Adipose tissue (tissue), 3 donors: ENCODE results near the gene JMJD8. TPM values are rescaled to one million over a fixed set of nuclear protein-coding genes. Genes with fewer than 3 reads are reported as not detected.

ENCODE experiments used
- H3K27ac ChIP-seq: one replicate; pipeline ENCODE4 v1.5.1; 2013; ENCODE audit warnings: low read depth, low read length
- WGBS, 3 donors: extraction: QIAGEN DNeasy Blood & Tissue Kit; methylation state at CpG; one replicate each; pipeline ENCODE4 v1.1.7; 2013; 5-methylcytosine and 5-hydroxymethylcytosine counted together
- polyA plus RNA-seq, 3 donors: library from polyadenylated mRNA; stranded (reverse); fragments of 200-250 nt; gene quantifications; one replicate each; pipeline ENCODE4 v1.2.3, GENCODE V29; 2013
- donor health status: healthy with polysubstance abuse.
- donor health status: Bipolar disorder and iron deficiency.
- donor health status: healthy.

The JMJD8 gene
- polyA plus RNA-seq, 3 donors: 36.8 to 77.7 (median 44.9) TPM

DNA sequence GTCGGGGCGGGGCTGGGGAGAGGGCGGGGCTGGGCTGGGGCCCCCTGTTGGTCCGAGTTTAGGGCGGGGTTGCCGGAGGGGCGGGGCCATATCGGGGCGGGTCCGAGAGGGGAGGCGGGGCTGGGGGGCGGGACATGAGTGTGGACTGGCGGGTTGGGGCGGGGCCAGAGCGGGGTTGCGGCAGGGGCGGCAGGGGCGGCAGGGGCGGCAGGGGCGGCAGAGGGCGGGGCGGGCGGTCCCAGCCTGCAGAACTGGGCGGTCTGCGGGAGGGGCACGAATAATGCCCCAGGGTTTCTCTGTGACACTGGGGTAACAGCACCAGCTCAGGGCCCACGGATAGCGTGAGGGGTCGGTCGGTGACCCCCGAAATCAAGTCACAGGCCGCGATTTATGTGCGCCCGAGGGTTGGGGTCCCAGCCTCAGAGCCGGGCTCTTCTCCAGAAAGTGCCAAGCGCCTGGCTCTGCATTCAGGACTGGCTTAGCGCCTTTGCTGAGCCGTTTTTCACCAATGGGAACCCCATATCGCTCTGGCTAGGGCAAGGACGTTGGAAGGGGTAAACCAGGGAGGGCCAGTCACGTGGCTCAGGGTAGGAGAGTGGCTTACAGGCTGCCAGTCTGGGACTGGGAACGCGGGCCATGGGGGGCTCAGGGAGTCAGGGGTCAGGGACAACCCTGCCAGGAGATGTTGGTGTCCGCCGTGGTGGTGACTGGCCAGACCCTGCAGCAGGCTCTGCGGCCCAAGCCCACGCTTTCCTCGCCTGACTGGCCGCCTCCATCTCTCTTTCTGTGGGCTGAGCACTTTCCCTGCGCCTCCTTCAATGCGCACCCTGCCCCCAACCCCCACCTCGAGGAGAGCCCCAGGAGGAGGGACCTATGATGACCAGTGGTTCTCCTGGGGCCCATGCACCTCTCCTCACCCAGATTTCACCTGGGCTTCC, 46.8 kb downstream of the JMJD8 start:
- H3K27ac ChIP-seq: no peak overlapping the region
- 19 to 20% (median 19%) methylated on average over 42 to 52 of the region's 53 CpGs for WGBS, 3 donors

DNA sequence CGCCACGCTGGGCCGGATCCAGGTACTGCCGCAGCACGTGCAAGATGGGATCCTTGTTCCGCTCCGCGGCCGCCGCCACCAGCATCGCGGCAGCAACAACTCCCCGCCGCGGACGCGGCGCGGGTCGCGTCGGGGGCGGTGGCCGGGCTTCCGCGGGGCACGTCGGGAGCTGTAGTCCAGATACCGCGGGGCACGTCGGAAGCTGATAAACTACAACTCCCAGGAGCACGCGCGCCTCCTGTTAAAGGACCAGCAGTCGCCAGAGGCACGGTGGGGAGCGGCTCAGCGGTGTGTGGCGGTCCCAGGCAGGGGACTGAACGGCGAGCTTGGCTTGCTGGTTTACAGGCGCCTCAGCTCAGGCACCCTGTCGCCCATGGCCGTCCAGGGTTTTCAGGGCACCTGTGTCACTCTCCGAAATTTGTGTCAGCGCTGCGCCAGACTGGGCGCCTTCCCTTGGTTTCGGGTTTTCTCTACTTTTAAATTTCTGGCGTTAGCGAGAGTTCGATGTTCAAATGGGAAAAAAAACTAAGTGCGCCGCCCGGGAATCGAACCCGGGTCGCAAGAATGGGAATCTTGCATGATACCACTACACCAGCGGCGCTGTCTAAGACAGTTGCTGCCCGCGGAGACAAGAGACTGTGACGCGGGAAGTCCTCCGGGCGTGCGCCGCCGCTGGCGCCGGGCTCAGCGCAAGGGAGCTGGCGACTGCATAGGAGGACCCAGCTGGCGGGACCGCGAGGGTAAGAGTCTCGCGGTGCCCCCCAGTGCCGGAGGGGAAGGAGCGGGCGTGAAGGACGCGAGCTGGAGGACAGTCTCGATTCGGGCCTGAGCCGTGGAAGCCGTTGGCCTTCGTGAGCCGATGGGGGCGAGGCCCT, 47.7 kb downstream of the JMJD8 start, which contains the start of gene METTL26:
Gene METTL26, minus strand, starts transcription at position 100 of the 875 bp plus-strand sequence. Its CDS starts 15 bp downstream, at position 85.
- peak within 1 kb of the TSS; percentile 90 for H3K27ac ChIP-seq
- WGBS, 3 donors: 0% methylated on average over 85 to 91 of the region's 91 CpGs

DNA sequence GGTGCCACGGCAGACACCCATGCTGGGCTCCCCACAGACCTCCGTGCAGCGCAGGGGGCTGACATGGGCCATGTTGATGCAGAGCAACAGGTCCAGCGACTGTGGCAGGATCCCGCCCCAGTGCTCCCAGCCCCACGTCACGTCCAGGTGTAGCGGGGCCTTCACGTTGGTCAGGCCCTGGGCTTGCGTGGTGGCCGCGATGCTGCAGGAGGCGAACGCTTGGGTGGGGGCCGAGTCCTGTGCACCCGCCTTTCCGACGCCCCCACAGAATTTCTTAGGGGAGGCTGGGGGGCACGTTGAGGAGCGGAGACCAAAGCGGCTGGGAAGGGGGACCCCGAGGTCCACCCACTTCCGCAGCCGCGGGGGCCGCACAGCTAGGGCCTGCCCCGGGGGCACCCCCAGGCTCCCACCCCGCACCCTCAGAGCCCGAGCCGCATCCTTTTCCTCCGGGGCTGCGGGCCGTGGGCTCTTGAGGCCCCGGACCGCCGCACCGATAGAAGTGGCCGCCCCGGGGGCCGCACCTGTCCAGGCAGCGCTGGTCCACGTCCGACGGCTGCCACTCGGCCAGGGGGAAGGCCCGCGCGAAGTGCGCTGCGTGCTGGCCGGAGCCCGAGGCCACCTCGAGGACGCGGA, 48.4 kb downstream of the JMJD8 start:
- 3 to 4% (median 4%) methylated on average over 49 to 55 of the region's 55 CpGs for WGBS, 3 donors
- no peak overlapping the region for H3K27ac ChIP-seq

DNA sequence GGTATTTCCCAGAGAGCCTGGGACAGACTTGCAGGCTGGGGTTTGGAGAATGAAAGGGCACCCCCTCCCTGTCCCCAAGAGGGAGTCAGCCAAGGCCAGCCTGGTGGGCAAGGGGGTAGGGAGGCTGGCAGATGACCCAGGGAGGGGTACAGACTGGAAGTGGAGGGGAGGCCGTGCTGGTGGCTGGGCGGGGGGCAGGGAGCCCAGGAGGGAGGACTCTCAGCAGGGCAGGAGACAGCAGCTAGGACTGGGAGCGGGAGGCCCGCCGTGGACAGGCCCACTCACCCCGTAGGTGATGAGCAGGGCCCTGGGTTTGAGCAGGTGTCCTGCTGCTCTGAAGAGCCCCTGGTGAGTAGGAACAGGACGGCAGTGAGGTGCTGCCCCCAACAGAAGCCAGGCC, 49.1 kb downstream of the JMJD8 start:
- H3K27ac ChIP-seq: no peak overlapping the region
- WGBS, 3 donors: 78 to 84% (median 84%) methylated on average over 7 of the region's 7 CpGs

DNA sequence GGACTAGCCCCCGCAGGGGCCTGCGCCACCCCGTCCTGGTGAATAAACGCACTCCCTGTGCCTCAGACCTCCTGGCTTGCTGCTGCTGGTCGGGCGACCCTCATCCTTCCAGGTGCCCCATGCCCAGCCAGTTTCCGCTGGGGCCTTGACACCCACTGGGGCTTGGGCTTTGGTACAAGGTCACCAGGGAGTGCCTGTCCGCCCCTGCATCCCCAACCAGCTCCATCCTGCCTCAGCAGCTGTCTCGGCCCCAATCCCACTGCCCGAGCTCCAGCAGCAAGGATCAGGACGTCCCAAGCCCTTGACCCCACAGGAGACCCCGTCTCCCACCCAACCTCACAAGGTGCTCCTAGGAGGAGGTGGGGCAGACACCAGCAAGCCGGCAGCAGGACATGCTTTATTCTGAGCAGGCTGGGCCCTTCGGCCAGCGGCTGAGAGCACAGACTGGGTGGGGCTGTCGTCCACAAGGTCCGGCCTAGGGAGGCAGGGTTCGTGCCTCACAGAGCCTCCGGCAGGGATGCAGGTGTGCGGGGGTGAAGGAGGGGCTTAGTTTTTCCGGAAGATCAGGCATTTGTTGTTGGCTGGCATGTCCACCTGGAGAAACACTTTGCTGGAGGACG, 50.0 kb downstream of the JMJD8 start:
- 88 to 92% (median 89%) methylated on average over 22 of the region's 22 CpGs for WGBS, 3 donors
- no peak overlapping the region for H3K27ac ChIP-seq

DNA sequence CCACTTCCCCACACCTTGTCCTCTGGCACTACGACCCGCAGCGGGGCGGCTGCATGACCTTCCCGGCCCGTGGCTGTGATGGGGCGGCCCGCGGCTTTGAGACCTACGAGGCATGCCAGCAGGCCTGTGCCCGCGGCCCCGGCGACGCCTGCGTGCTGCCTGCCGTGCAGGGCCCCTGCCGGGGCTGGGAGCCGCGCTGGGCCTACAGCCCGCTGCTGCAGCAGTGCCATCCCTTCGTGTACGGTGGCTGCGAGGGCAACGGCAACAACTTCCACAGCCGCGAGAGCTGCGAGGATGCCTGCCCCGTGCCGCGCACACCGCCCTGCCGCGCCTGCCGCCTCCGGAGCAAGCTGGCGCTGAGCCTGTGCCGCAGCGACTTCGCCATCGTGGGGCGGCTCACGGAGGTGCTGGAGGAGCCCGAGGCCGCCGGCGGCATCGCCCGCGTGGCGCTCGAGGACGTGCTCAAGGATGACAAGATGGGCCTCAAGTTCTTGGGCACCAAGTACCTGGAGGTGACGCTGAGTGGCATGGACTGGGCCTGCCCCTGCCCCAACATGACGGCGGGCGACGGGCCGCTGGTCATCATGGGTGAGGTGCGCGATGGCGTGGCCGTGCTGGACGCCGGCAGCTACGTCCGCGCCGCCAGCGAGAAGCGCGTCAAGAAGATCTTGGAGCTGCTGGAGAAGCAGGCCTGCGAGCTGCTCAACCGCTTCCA, 50.6 kb downstream of the JMJD8 start:
- WGBS, 3 donors: 96 to 97% (median 96%) methylated on average over 62 to 74 of the region's 74 CpGs
- H3K27ac ChIP-seq: no peak overlapping the region

DNA sequence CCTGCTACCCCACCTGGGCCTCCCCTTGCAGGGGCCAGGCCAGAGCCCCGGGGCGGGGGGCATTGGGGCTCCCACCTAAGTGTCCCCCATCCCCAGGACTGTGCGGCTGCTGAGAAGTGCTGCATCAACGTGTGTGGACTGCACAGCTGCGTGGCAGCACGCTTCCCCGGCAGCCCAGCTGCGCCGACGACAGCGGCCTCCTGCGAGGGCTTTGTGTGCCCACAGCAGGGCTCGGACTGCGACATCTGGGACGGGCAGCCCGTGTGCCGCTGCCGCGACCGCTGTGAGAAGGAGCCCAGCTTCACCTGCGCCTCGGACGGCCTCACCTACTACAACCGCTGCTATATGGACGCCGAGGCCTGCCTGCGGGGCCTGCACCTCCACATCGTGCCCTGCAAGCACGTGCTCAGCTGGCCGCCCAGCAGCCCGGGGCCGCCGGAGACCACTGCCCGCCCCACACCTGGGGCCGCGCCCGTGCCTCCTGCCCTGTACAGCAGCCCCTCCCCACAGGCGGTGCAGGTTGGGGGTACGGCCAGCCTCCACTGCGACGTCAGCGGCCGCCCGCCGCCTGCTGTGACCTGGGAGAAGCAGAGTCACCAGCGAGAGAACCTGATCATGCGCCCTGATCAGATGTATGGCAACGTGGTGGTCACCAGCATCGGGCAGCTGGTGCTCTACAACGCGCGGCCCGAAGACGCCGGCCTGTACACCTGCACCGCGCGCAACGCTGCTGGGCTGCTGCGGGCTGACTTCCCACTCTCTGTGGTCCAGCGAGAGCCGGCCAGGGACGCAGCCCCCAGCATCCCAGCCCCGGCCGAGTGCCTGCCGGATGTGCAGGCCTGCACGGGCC, 51.4 kb downstream of the JMJD8 start:
- no peak overlapping the region for H3K27ac ChIP-seq
- WGBS, 3 donors: 93 to 95% (median 93%) methylated on average over 63 to 67 of the region's 67 CpGs

DNA sequence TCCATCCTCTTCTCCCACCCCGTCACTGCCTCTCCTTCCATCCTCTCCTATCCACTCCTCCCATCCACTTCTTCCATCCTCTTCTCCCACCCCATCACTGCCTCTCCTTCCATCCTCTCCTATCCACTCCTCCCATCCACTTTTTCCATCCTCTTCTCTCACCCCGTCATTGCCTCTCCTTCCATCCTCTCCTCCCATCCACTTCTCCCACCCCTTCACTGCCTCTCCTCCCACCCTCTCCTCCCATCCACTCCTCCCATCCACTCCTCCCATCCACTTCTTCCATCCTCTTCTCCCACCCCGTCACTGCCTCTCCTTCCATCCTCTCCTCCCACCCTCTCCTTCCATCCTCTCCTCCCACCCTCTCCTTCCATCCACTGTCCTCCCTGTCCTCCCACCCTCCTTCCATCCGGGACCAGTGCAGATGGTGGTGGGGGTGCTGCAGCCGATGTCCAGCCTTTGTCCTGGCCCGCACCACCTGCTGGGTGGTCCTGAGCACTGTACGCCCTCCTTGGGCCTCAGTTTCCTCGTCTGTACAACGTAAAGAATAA, 52.3 kb downstream of the JMJD8 start:
- no peak overlapping the region for H3K27ac ChIP-seq
- WGBS, 3 donors: 57 to 65% (median 57%) methylated on average over 9 of the region's 9 CpGs

Other genes starting within 250 kb of the JMJD8 start
- gene CAPN15, start 156.6 kb downstream of the JMJD8 start, polyA plus RNA-seq: 10 to 100 TPM; 20.4 to 31.4 (median 30.6) TPM
- gene PRR35, start 123.9 kb downstream of the JMJD8 start, polyA plus RNA-seq: under 1 TPM in 1 of 3 donors, not detected in 2; 0.20 TPM
- gene NHLRC4, start 117.3 kb downstream of the JMJD8 start, polyA plus RNA-seq: 1 to 10 TPM in 1 of 3 donors, under 1 TPM in 2; 0.22 to 1.3 (median 0.61) TPM
- 10 to 100 TPM; 36.6 to 47.7 (median 37.6) TPM for gene PIGQ, start 114.4 kb downstream of the JMJD8 start, polyA plus RNA-seq
- gene RAB40C, start 94.3 kb downstream of the JMJD8 start, polyA plus RNA-seq: 10 to 100 TPM; 16.0 to 42.5 (median 21.2) TPM
- gene WFIKKN1, start 53.3 kb downstream of the JMJD8 start, polyA plus RNA-seq: under 1 TPM; 0.25 to 0.85 (median 0.67) TPM
- 100 to 1,000 TPM in 2 of 3 donors, 10 to 100 TPM in 1; 65.0 to 125 (median 109) TPM for gene METTL26, start 48.0 kb downstream of the JMJD8 start, polyA plus RNA-seq
- gene MCRIP2, start 42.5 kb downstream of the JMJD8 start, polyA plus RNA-seq: 10 to 100 TPM; 23.6 to 57.6 (median 42.6) TPM
- 10 to 100 TPM; 12.1 to 14.8 (median 13.7) TPM for gene WDR90, start 35.0 kb downstream of the JMJD8 start, polyA plus RNA-seq
- gene RHOT2, start 16.2 kb downstream of the JMJD8 start, polyA plus RNA-seq: 100 to 1,000 TPM in 1 of 3 donors, 10 to 100 TPM in 2; 67.7 to 107 (median 85.5) TPM
- gene RHBDL1, start 8.7 kb downstream of the JMJD8 start, polyA plus RNA-seq: under 1 TPM in 2 of 3 donors, not detected in 1; 0.59 to 0.71 TPM
- 100 to 1,000 TPM in 2 of 3 donors, 10 to 100 TPM in 1; 85.4 to 145 (median 139) TPM for gene STUB1, start 3.9 kb downstream of the JMJD8 start, polyA plus RNA-seq
- gene WDR24, start 6.1 kb upstream of the JMJD8 start, polyA plus RNA-seq: 1 to 10 TPM; 3.8 to 7.4 (median 5.1) TPM
- gene FBXL16, start 21.5 kb upstream of the JMJD8 start, polyA plus RNA-seq: 1 to 10 TPM in 1 of 3 donors, under 1 TPM in 2; 0.22 to 2.5 (median 0.37) TPM
- gene METRN, start 30.8 kb upstream of the JMJD8 start, polyA plus RNA-seq: 10 to 100 TPM; 21.3 to 34.1 (median 22.2) TPM
- 10 to 100 TPM; 10.1 to 33.4 (median 26.0) TPM for gene ANTKMT, start 36.8 kb upstream of the JMJD8 start, polyA plus RNA-seq
- gene CCDC78, start 42.1 kb upstream of the JMJD8 start, polyA plus RNA-seq: 1 to 10 TPM in 1 of 3 donors, under 1 TPM in 2; 0.42 to 2.1 (median 0.98) TPM
- 1 to 10 TPM; 2.0 to 2.6 (median 2.5) TPM for gene HAGHL, start 42.8 kb upstream of the JMJD8 start, polyA plus RNA-seq
- gene CIAO3, start 56.7 kb upstream of the JMJD8 start, polyA plus RNA-seq: 10 to 100 TPM; 16.0 to 23.7 (median 19.0) TPM
- gene MSLN, start 76.4 kb upstream of the JMJD8 start, polyA plus RNA-seq: 10 to 100 TPM in 2 of 3 donors, under 1 TPM in 1; 0.49 to 14.2 (median 13.2) TPM
- 10 to 100 TPM; 10.5 to 16.7 (median 10.8) TPM for gene RPUSD1, start 104.0 kb upstream of the JMJD8 start, polyA plus RNA-seq
- gene CHTF18, start 104.3 kb upstream of the JMJD8 start, polyA plus RNA-seq: 10 to 100 TPM in 1 of 3 donors, 1 to 10 TPM in 2; 7.3 to 12.6 (median 8.0) TPM
- not detected for gene GNG13, start 116.4 kb upstream of the JMJD8 start, polyA plus RNA-seq